Renal pelvis (tissue), 4 donors: Measurements from ENCODE around the gene KLF13. TPM values are rescaled to one million over a fixed set of nuclear protein-coding genes. Genes with fewer than 3 reads are reported as not detected.

ENCODE experiments used
- DNase-seq: peaks from one replicate; pipeline ENCODE4 v3.0.0-alpha.2; 2013
- polyA plus RNA-seq, 3 donors: library from polyadenylated mRNA; unstranded; fragments of 120-200 nt; gene quantifications; one replicate each; pipeline ENCODE4 v1.2.1, GENCODE V29; 2013; ENCODE audit not compliant: insufficient read length in 3 of 3

KLF13 gene
- polyA plus RNA-seq, 3 donors: 69.1 to 71.2 (median 71.0) TPM

DNA sequence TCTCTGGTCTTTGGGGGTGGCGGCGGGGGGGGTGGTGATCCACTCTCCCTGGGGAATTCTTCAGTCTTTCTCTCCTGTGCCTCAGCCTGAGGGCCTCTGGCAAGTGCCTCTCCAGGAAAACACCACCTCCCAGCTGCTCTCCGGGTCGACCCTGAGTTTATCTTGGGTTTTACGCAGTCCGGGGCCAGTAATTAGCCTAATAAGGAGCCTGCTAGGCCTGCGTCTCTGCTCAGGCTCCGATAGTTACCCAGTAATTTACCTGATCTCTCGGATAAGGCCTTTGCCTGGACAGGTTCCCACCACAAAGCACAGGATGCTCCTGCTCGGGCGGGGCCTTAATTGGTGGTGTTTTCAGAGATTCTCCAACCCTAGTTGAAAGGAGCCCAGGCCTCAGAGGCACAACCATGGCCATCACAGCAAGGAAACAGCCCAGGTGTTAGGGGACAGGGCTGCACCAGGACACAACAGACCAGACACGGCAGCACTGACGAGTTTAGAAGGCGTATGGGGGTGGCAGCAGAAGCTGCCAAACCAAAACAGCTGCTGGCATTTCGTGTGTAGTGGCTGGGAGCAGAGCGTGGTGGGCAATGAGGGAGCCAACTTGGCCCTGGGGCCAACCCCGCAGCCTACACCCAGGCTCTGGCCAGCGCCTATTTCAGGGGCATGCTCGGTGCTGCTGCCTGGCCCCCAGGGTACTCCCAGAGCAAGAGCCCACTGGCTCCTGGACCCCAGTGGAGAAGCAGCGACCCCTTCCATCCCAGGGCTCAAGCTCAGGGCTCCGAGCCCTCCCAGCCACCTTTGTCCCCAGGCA, 71.4 kb downstream of the KLF13 start:
- no peak for DNase-seq

DNA sequence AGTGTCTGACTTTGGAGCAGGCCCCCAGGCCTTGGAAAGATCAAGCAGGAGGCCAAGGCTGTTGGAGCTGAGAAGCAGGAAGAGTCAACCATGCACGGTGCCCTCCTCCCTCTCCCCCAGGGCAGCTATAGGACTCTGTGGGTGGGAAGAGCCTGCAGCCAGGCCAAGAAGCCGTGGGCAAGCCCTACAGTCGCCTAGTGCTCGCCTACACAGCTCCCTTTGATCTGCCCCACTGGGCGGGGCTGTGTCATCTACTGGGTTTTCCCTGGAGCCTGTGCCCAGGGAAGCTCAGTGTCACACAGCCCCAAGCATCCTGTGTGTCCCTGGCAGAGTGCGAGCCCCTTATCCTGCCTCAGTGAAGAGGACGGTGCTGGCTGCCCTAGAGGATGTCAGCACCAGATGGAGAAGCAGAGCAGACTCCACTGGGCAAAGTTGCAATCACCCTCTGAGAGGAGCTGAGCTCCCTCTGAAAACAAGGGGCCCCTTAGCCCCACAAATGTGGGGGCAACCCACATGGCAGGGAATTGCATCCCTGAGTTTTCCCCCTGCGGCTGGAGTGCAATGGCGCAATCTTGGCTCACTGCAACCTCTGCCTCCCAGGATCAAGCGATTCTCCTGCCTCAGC, 72.2 kb downstream of the KLF13 start:
- no peak for DNase-seq

GRCh38 chr15:31399544-31400171, 73.0 kb downstream of the KLF13 start:
- DNase-seq: no peak

GRCh38 chr15:31400222-31400927, 73.7 kb downstream of the KLF13 start:
- no peak for DNase-seq

DNA sequence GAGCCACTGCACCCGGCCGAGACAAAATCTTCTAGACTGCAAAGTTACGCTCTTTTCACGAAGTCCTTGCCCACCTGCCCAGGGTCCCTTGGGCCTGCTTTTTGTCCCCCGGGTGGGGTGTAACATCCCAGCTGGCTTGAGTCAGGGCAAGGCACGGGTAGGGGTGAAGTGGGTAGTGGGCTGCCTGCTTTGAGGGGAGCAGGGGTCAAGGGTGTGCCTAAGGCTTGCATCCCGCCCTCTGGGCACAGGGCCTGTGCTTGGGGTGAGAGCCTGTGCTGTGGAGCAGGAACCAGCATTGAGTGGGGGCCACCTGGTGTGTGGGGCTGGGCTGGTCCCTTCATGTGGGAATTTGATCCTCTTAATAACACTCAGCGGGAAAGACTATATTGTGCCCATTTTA, 74.6 kb downstream of the KLF13 start:
- DNase-seq: no peak

DNA sequence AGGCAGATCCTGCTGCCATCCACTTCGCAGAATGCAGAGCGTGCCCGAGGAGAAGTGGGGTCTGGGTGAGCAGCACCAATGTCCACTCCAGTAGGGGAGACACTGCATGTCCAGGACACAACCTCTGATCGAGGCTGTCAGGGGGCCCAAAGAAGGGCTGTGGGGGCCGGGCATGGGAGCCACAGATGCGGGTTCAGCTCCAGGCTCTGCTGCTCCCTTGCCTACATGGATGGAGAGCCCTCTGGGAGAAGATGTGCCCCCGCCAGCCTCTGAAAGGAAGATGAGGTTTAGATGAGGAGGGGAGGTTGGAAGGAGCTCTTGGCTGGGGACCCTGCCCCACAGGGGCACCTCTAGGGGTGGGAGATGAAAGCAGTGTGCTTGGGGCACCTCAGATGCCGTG, 75.4 kb downstream of the KLF13 start:
- DNase-seq: no peak

DNA sequence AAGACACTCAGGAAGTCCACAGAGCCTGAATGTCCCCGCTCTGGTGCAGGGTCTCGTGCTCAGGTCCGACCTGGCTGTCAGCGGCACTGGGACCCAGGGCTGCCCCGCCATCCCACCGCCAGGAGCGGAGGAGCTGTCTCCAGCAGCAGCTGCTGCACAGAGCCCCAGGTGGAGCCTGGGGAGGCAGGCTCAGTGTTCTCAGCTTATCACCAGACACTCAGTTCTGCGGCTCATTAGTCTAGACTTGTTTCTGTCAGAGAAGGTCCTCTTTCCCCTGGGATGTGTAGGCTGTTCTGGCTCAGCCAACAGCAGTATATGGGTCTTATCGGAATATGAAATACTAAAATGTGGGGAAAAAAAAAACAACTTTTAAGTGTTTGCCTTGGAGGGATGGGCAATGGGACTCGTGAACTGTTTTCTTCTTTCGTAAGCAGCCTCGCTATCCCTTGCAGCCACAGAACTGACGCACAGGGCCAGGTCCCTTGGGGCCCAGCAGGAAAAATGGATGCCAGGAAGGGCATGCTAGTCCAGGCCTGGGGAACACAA, 75.9 kb downstream of the KLF13 start:
- DNase-seq: no peak

DNA sequence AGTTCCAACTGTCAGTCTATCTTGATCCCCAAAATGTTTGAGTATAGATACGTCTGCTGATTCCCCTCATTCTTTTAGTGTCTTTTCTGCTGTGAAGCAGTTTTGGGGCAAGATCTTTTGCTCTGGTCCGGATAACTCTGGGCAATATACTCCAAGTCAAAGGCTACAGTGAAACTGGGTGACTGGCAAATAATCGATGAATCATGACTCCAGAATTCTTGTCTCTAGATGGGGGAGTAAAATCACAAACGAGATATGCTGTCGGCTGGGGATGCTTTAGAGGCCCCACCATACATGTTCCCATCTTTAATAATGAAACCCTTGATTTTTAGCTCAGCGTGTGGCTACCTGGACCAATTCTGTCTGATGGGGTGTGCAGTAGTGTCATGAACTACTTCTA, 76.5 kb downstream of the KLF13 start:
- no peak for DNase-seq

- no peak for DNase-seq
Measured at GRCh38 chr15:31403606-31404005, 77.0 kb downstream of the KLF13 start.

GRCh38 chr15:31404345-31404744, 77.7 kb downstream of the KLF13 start:
- no peak for DNase-seq

DNA sequence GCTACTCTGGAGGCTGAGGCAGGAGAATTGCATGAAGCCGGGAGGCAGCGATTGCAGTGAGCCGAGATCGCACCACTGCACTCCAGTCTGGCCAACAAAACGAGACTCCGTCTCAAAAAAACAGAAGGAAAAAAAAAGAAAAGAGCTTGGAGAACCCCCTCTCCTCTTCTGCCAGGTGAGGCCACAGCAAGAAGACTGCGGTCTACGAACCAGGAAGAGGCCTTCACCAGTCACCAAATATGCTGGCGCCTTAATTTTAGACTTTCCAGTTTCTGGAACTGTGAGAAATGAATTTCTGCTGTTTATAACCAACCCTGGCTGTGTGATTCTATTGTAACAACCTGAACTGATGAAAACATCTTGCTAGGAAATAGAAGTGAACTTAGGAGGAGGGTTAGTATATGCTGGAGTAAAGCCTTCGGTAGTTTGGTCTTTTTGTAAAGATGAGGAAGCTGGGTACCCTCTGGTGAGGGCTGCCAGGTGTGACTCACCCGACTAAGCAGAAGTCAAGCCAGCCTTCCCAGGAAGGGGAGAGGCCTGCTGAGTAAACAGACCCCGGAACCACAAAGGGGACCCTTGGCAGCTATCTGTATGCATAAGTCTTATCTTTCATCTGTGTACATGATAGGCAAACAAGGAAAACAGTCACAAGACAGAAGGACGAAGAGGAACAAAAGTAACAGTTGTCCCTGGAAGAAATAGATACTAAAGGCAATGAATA, 78.7 kb downstream of the KLF13 start:
- DNase-seq: no peak

DNA sequence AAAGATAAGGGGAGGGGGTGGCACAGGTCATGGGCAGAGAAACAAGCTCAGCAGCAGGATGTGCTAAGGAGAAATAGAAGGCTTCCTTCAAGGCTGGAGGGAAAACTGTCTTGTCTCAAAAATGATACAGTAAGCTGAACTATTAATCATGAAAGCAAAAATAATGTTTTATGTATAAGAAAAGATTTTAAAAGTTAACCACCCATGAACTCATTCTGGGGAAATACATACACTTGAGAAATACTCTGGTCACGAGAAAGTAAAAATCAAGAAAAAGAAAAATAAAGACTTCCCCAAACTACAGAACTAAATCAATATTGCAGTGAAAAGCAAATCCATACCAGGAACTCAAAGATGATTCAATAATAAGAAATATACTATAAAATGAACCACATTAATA, 80.7 kb downstream of the KLF13 start:
- no peak for DNase-seq

- DNase-seq: no peak
Measured at GRCh38 chr15:31407851-31408250, 81.2 kb downstream of the KLF13 start.

DNA sequence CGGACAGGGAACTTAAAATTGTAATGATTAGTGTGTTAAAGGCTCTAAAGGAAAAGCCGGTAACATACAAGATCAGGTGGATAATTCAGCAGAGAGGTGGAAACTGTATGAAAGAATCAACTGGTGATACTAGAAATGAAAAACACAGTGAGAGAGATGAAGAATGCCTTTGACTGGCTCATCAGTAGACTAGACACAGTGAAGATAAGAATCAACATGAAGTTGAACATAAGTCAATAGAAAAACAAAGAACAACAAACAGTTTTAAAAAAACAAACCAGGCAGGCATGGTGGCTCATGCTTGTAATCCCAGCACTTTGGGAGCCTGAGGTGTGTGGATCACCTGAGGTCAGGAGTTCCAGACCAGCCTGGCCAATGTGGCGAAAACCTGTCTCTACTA, 82.1 kb downstream of the KLF13 start:
- DNase-seq: no peak

- DNase-seq: no peak
Measured at GRCh38 chr15:31409171-31409570, 82.5 kb downstream of the KLF13 start.

- no peak for DNase-seq
Measured at GRCh38 chr15:31412824-31413223, 86.2 kb downstream of the KLF13 start.

GRCh38 chr15:31415201-31415600, 88.6 kb downstream of the KLF13 start:
- DNase-seq: no peak

GRCh38 chr15:31419820-31420219, 93.2 kb downstream of the KLF13 start:
- no peak for DNase-seq

DNA sequence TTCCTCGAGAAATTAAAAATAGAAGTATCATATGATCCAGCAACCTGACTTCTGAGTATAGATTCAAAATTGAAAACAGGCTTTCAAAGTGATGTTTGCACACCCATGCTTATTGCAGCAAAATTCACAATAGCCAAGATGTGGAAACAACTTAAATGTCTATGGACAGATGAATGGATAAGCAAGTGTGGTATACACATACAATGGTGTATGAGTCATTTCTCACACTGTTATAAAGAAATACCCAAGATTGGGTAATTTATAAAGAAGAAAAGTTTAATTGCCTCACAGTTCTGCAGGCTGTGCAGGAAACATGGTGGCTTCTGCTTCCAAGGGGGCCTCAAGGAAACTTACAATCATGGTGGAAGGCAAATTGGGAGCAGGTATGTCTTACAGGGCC, 100.8 kb downstream of the KLF13 start:
- no peak for DNase-seq
